Stimulated activated CD4-positive, alpha-beta T cell treated with anti-CD3 and anti-CD28 coated beads, Interleukin-4, amount 100 ng/mL, for 24 hours (primary cell): ENCODE data around the gene PVALB.
"Not testable (repeated sequence)": the region's sequence is repeated elsewhere in the genome, so short reads cannot be mapped to it uniquely, and the experiment has no call there.

Source experiments
- DNase-seq: peaks from one replicate; pipeline ENCODE4 v3.0.0-alpha.2; 2020

PVALB gene

GRCh38 chr22:36754881-36755280 lies 62.0 kb downstream of the PVALB start:
- DNase-seq, result not testable (repeated sequence)

GRCh38 chr22:36753916-36754315 lies 62.9 kb downstream of the PVALB start:
- no peak for DNase-seq

GRCh38 chr22:36753120-36753802 lies 63.6 kb downstream of the PVALB start:
- no peak for DNase-seq
